ENCODE results near the gene TNNT1.
A peak's percentile ranks its signal among the peaks of the same experiment; 100 is the strongest.

Gene TNNT1

GRCh38 chr19:55169136-55169535 lies 20.1 kb upstream of the TNNT1 start:
- TF ChIP-seq CTCF (IDR thresholded peaks at IDR 0.05; ENCODE audit: control insufficient read depth, extremely low read depth, insufficient read depth) = no peak
- H3K4me3 ChIP-seq (ENCODE audit: low read depth, low read length) = no peak overlapping the region
- DNase-seq (ENCODE audit: low read depth) = no peak

- DNase-seq (ENCODE audit: low read depth) = peak; percentile 95
- H3K4me3 ChIP-seq (ENCODE audit: low read depth, low read length) = peak within 1 kb of the TSS; percentile 59
- no peak for TF ChIP-seq CTCF (IDR thresholded peaks at IDR 0.05; ENCODE audit: control insufficient read depth, extremely low read depth, insufficient read depth)
These were observed 17.7 kb upstream of the TNNT1 start, which contains the start of gene DNAAF3 for GRCh38 chr19:55166530-55167268. Gene DNAAF3, minus strand, starts transcription at chr19:55166613. Its CDS starts 200 bp downstream, at chr19:55166413.

- H3K4me3 ChIP-seq (ENCODE audit: low read depth, low read length) = peak overlapping the region; percentile 59
- peak; percentile 66 for DNase-seq (ENCODE audit: low read depth)
- TF ChIP-seq CTCF (IDR thresholded peaks at IDR 0.05; ENCODE audit: control insufficient read depth, extremely low read depth, insufficient read depth) = peak; percentile 80
These were observed 17.0 kb upstream of the TNNT1 start for GRCh38 chr19:55165952-55166529.

- H3K4me3 ChIP-seq (ENCODE audit: low read depth, low read length) = no peak overlapping the region
- DNase-seq (ENCODE audit: low read depth) = no peak
- no peak for TF ChIP-seq CTCF (IDR thresholded peaks at IDR 0.05; ENCODE audit: control insufficient read depth, extremely low read depth, insufficient read depth)
These were observed 12.7 kb upstream of the TNNT1 start for GRCh38 chr19:55161571-55162322.

- DNase-seq (ENCODE audit: low read depth) = no peak
- no peak for TF ChIP-seq CTCF (IDR thresholded peaks at IDR 0.05; ENCODE audit: control insufficient read depth, extremely low read depth, insufficient read depth)
- H3K4me3 ChIP-seq (ENCODE audit: low read depth, low read length) = no peak overlapping the region
These were observed 12.0 kb upstream of the TNNT1 start for GRCh38 chr19:55160986-55161365.

GRCh38 chr19:55160128-55160985 lies 11.4 kb upstream of the TNNT1 start:
- no peak overlapping the region for H3K4me3 ChIP-seq (ENCODE audit: low read depth, low read length)
- DNase-seq (ENCODE audit: low read depth) = peak; percentile 69
- peak; percentile 98 for TF ChIP-seq CTCF (IDR thresholded peaks at IDR 0.05; ENCODE audit: control insufficient read depth, extremely low read depth, insufficient read depth)
